ENCODE data around the gene CPZ.

- no peak for TF ChIP-seq CTCF (IDR thresholded peaks at IDR 0.05)
- no peak for TF ChIP-seq POLR2A (IDR thresholded peaks at IDR 0.05)
Observed at GRCh38 chr4:8614365-8615193, 22.0 kb downstream of the CPZ start.

All from heart left ventricle (tissue), 13 donors.